GM12865 (cell line): Measurements from ENCODE around the gene BMPR1A.

Experiments
- DNase-seq: peaks from one replicate; pipeline ENCODE4 v3.0.0; 2010; ENCODE audit warnings: low read depth
- H3K4me3 ChIP-seq: 2 replicates; pipeline ENCODE4 v1.5.1; 2011; ENCODE audit warnings: mild to moderate bottlenecking, low read depth, low read length, control low read depth
- CTCF ChIP-seq: IDR thresholded peaks from 2 replicates; pipeline ENCODE4 v1.5.1; 2011; ENCODE audit warnings: low read length, control low read depth, low read depth, inconsistent platforms; ENCODE audit not compliant: insufficient read depth; ENCODE audit errors: missing control alignments

Gene BMPR1A

GRCh38 chr10:86823565-86823964, 67.1 kb downstream of the BMPR1A start:
- no peak overlapping the region for H3K4me3 ChIP-seq
- no peak for TF ChIP-seq CTCF
- DNase-seq: no peak

- TF ChIP-seq CTCF: no peak
- no peak for DNase-seq
- H3K4me3 ChIP-seq: no peak overlapping the region
Observed at GRCh38 chr10:86824151-86824550, 67.7 kb downstream of the BMPR1A start.

GRCh38 chr10:86825366-86825765, 68.9 kb downstream of the BMPR1A start:
- no peak for DNase-seq
- TF ChIP-seq CTCF: no peak
- H3K4me3 ChIP-seq: no peak overlapping the region

- no peak for TF ChIP-seq CTCF
- no peak for DNase-seq
- H3K4me3 ChIP-seq: no peak overlapping the region
Observed at GRCh38 chr10:86827639-86828038, 71.2 kb downstream of the BMPR1A start.

- DNase-seq: no peak
- TF ChIP-seq CTCF: no peak
- H3K4me3 ChIP-seq: no peak overlapping the region
Observed at GRCh38 chr10:86828145-86828544, 71.7 kb downstream of the BMPR1A start.

GRCh38 chr10:86829472-86829871, 73.1 kb downstream of the BMPR1A start:
- no peak for DNase-seq
- H3K4me3 ChIP-seq: no peak overlapping the region
- TF ChIP-seq CTCF: no peak

- H3K4me3 ChIP-seq: no peak overlapping the region
- DNase-seq: no peak
- TF ChIP-seq CTCF: no peak
Observed at GRCh38 chr10:86830043-86830591, 73.7 kb downstream of the BMPR1A start.
